Measurements from ENCODE around the gene RBM46.
"Not testable (repeated sequence)": the region's sequence is repeated elsewhere in the genome, so short reads cannot be mapped to it uniquely, and the experiment has no call there.

Gene RBM46

GRCh38 chr4:154838155-154838554, 57.1 kb downstream of the RBM46 start:
- no peak for DNase-seq

DNA sequence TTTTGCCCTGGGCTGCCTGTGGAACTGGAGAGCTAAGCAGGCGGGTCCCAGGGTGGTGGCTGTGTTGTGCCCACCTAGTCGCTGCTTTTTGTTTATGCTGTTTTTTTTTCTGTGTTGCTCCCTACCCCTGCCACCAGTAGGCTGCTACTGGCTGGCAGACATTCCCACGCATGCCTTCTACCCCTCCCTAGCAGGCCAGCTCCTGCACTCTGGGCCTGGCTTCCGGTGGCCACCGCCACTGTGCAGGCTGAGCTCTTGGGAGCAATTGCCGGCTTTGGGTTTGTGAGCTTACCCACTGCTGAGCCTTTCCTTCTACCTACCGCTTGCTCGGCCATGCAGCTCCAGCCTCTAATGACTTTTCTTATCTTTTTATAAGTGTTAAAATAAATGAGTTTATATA, 57.6 kb downstream of the RBM46 start:
- no peak for DNase-seq

DNA sequence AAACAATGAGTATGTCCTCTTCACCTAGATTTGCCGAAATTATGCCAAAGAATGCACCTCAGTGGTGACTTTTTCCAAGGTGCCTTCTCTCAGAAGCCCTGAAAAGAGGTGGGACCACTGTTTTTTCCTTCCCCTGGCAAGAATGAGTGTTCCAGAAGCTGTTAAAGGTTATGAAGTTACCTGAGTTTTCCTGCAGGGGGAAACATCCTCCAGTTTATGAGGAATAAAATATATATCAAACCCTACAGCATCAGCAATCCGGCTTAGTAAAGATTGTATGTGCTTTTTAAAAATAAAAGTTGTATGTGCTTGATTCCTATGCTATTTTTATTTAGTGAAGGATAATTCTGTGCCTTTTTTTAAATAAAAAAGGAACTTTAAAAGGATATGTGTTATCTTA, 73.3 kb downstream of the RBM46 start:
- no peak for DNase-seq

GRCh38 chr4:154858166-154858565, 77.1 kb downstream of the RBM46 start:
- no peak for DNase-seq

DNA sequence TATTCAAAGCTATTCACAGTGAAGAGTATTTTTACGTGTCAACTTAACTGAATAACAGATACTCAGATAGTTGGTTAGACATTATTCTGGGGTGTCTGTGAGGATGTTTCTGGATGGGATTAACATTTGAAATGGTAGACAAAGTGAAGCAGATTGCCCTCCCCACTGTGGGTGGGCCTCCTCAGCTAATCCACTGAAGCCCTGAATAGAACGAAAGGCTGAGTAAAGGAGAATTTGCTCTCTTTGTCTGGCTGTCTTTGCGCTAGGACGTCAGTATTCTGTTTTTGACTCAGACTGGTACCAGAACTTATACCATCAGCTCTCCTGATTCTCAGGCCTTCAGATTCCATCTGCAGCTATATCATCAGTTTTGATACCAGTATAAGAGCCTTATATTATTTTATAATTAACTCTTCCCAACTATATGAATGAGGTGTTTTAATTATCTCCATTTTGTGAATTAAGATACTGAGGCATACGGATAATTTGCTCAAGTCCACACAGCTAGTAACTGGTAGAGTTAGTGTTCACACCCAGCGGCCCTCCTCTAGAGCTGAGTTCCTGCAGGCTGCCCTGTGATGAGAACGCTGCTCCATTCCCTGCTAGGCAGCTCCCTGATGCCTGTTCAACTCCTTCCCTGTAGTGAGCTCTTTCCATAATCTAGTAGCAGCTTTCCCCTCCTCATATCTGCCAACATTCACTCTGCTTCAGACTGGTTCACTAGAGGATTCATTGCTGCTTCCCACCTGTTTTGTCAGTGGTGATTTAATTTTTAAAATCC, 87.5 kb downstream of the RBM46 start:
- DNase-seq = no peak

GRCh38 chr4:154869301-154869700, 88.2 kb downstream of the RBM46 start:
- no peak for DNase-seq

- no peak for DNase-seq
Measured at GRCh38 chr4:154872198-154872597, 91.1 kb downstream of the RBM46 start.

- not testable (repeated sequence) for DNase-seq
Measured at GRCh38 chr4:154874049-154874448, 93.0 kb downstream of the RBM46 start.

- no peak for DNase-seq
Measured at GRCh38 chr4:154877110-154877760, 96.2 kb downstream of the RBM46 start.
